CD4-positive, alpha-beta T cell (primary cell): Measurements from ENCODE around the gene AGO4. TPM values are rescaled to one million over a fixed set of nuclear protein-coding genes. Genes with fewer than 3 reads are reported as not detected.

ENCODE experiments used
- ATAC-seq: fragments of 200-7000 bp; cut with Tn5 transposase; one replicate; pipeline ENCODE4 v1.10.0; 2022; ENCODE audit warnings: mild to moderate bottlenecking; ENCODE audit not compliant: poor library complexity
- CTCF ChIA-PET: fragments of 350-600 bp; sonication (Branson Sonifier 250); formaldehyde crosslinking; loops from one replicate; lab custom pipeline; 2021; ENCODE audit warnings: antibody characterized with exemption, inconsistent platforms; lab: Charles Lee
- POLR2A ChIA-PET: fragments of 350-600 bp; sonication (Branson Sonifier 250); formaldehyde crosslinking; loops from one replicate; lab custom pipeline; 2021; ENCODE audit warnings: antibody characterized with exemption, inconsistent platforms; lab: Charles Lee
- DNase-seq, 14 experiments: peaks; one replicate each; pipeline ENCODE4 v3.0.0-alpha.2; 2013 to 2020; ENCODE audit warnings: mixed read lengths in 2 of 14
- H3K27ac ChIP-seq, 2 donors: one replicate each; pipeline versions ENCODE4 v1.5.1 to v1.7.0; 2013; ENCODE audit warnings: low read length in 2 of 2, low read depth in 1 of 2, mild to moderate bottlenecking in 1 of 2
- H3K27me3 ChIP-seq, 2 experiments: 1 replicate in 1 of 2; 2 replicates in 1 of 2; pipeline versions ENCODE4 v1.6.1 to v1.7.0; 2013; ENCODE audit warnings: low read length in 2 of 2, control low read depth in 1 of 2, mild to moderate bottlenecking in 1 of 2, moderate library complexity in 1 of 2; ENCODE audit not compliant: insufficient read depth in 2 of 2, control insufficient read depth in 1 of 2
- H3K36me3 ChIP-seq: one replicate; pipeline ENCODE4 v1.6.1; 2013; ENCODE audit warnings: low read length, control low read depth; ENCODE audit not compliant: insufficient read depth
- H3K4me1 ChIP-seq: one replicate; pipeline ENCODE4 v1.6.1; 2013; ENCODE audit warnings: low read length, control low read depth; ENCODE audit not compliant: insufficient read depth
- H3K4me3 ChIP-seq: one replicate; pipeline ENCODE4 v1.5.1; 2013; ENCODE audit warnings: mild to moderate bottlenecking, low read length, moderate library complexity
- H3K9me3 ChIP-seq, 2 experiments: 1 replicate in 1 of 2; 2 replicates in 1 of 2; pipeline versions ENCODE4 v1.6.1 to v1.7.0; 2013; ENCODE audit warnings: low read length in 2 of 2, mild to moderate bottlenecking in 2 of 2, control low read depth in 1 of 2, moderate library complexity in 1 of 2; ENCODE audit not compliant: control insufficient read depth in 1 of 2, insufficient read depth in 1 of 2
- H3K27ac Mint-ChIP-seq: one replicate; pipeline ENCODE4 v1.8.0; 2020; ENCODE audit warnings: mixed read lengths
- H3K27me3 Mint-ChIP-seq: one replicate; pipeline ENCODE4 v1.8.0; 2021; ENCODE audit warnings: mixed read lengths
- H3K36me3 Mint-ChIP-seq: one replicate; pipeline ENCODE4 v1.8.0; 2021; ENCODE audit warnings: low read depth, mixed read lengths
- H3K4me1 Mint-ChIP-seq: one replicate; pipeline ENCODE4 v1.8.0; 2021; ENCODE audit warnings: low read depth, mixed read lengths
- H3K4me3 Mint-ChIP-seq: one replicate; pipeline ENCODE4 v1.8.0; 2020; ENCODE audit warnings: mild to moderate bottlenecking, mixed read lengths
- H3K9me3 Mint-ChIP-seq: one replicate; pipeline ENCODE4 v1.8.0; 2020; ENCODE audit warnings: mixed read lengths
- CTCF ChIP-seq: fragments of 200-600 bp; IDR thresholded peaks from one replicate; pipeline ENCODE4 v1.8.0; 2022; ENCODE audit warnings: antibody characterized with exemption, mild to moderate bottlenecking
- intact Hi-C, 2 experiments: fragments of 100-400 bp; cut with DNase I in 1 of 2; cut with micrococcal nuclease in 1 of 2; formaldehyde crosslinking; loops; one replicate each; pipeline versions ENCODE4 v1.15.1 to v1.9.0; 2023 to 2025; cut with DNase I, micrococcal nuclease
- total RNA-seq, 174 experiments: library from RNA in 2 of 174; stranded (reverse) in 2 of 174; gene quantifications; one replicate each; pipeline ENCODE4 v1.2.3 and lab custom pipeline; 2021 to 2026

The AGO4 gene
- total RNA-seq, 2 experiments from 2014 or later = 7.4 to 8.1 TPM

DNA sequence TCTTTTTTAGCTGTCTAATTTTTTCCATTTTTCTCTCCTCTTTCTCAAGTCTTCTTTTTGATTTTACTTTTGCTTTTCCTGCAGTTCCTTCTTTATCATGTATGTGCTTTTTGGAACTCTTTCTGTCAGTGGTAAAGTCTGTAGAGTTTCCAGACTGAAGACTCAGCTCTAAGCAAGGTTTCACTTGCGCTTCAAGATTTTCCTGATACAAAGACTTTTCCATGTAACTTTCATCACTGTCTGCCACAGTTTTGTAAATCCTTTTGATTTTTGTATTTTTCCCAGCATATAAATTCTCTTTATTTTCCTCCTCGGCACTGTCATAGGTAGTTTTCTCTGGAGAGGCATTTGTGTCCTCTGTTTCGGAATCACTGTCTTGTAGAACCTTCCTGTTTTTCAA is 43.5 kb upstream of the AGO4 start:
- Histone ChIP-seq H3K27me3 (no peaks in the 10 kb centered on the region), H3K36me3 (no peaks in the 10 kb centered on the region), H3K27ac (no peak overlapping the region), H3K4me1 (peaks cover 9% of the 10 kb centered on the region), H3K4me3 (no peak overlapping the region), H3K9me3 (no peaks in the 10 kb centered on the region)
- CTCF ChIA-PET = interaction anchor here (0.7 kb wide), 1 partner anchor 33 kb away, joined by 3 read pairs; no protein-coding TSS in a partner anchor
- TF ChIP-seq CTCF = no peak
- H3K27me3 Mint-ChIP-seq = no peaks in the 10 kb centered on the region
- no peak overlapping the region for H3K27ac Mint-ChIP-seq
- H3K4me1 Mint-ChIP-seq = peaks cover 14% of the 10 kb centered on the region
- intact Hi-C loops = loop anchor here in 1 of 2 experiments (5.0 to 10.0 kb wide), 2 partner anchors 569 to 892 kb away; partner anchors contain the start of gene SFPQ
- POLR2A ChIA-PET = no interaction called here
- H3K36me3 Mint-ChIP-seq = no peaks in the 10 kb centered on the region
- H3K4me3 Mint-ChIP-seq = no peak overlapping the region
- DNase-seq (no peak), ATAC-seq (no peak)
- H3K9me3 Mint-ChIP-seq = no peaks in the 10 kb centered on the region

GRCh38 chr1:35768350-35769187 is 39.2 kb upstream of the AGO4 start:
- no peaks in the 10 kb centered on the region for H3K36me3 ChIP-seq
- no peak for TF ChIP-seq CTCF
- Mint-ChIP-seq H3K4me1 (peaks cover 13% of the 10 kb centered on the region), H3K36me3 (peaks cover 6% of the 10 kb centered on the region), H3K27ac (peak overlapping the region; percentile 72), H3K4me3 (peak overlapping the region; percentile 87), H3K27me3 (no peaks in the 10 kb centered on the region), H3K9me3 (no peaks in the 10 kb centered on the region)
- H3K4me1 ChIP-seq = peaks cover 13% of the 10 kb centered on the region
- H3K4me3 ChIP-seq = peak overlapping the region; percentile 85
- POLR2A ChIA-PET = interaction anchor here (1.0 to 1.8 kb wide), 11 partner anchors 14 to 392 kb away, joined by 3 to 13 read pairs (median 5); partner anchors contain the start of genes AGO3, KIAA0319L and NCDN
- H3K27me3 ChIP-seq = no peaks in the 10 kb centered on the region
- CTCF ChIA-PET = interaction anchor here (0.6 to 2.6 kb wide), 6 partner anchors 20 to 982 kb away, joined by 3 to 10 read pairs (median 4); no protein-coding TSS in a partner anchor
- no peak for DNase-seq
- peak overlapping the region; percentile 68 to 78 for H3K27ac ChIP-seq
- intact Hi-C loops = loop anchor here in 1 of 2 experiments (5.0 to 10.0 kb wide), 2 partner anchors 126 to 574 kb away; partner anchors contain the start of genes PSMB2 and SFPQ
- no peaks in the 10 kb centered on the region for H3K9me3 ChIP-seq
- no peak for ATAC-seq

DNA sequence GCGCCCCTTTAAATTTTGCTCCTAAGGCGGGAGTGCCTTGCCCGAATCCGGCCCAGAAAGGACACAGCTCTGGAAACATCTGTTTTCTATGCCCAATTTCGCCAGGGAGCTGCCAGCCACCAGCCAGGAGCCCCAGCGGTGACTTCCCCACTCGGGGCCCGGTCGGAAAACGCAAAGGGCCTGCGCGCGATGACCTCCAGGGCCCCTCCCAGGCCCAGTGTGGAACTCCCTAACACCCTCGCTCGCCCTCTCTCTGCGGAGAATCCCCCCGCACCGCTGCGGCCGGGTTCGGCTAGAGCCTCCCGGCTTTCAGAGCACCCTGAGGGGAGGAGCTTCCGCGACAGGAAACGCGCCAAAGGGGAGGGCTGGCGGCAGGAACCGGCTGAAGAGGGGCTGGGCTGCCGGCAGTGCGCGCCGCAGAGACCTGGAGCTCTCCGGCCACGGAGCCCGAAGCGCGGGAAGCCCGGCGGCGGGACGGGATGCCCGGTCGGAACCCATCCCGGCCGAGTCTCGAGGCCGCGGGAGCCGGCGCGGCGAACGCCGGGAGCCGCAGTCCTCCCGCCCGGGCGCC is 38.5 kb upstream of the AGO4 start:
- Histone ChIP-seq H3K27ac (peak overlapping the region; percentile 68 to 78), H3K27me3 (no peaks in the 10 kb centered on the region), H3K9me3 (no peaks in the 10 kb centered on the region), H3K4me3 (peak overlapping the region; percentile 85), H3K36me3 (no peaks in the 10 kb centered on the region), H3K4me1 (peaks cover 13% of the 10 kb centered on the region)
- peak overlapping the region; percentile 97 for H3K4me3 Mint-ChIP-seq
- DNase-seq (peak; percentile 60 to 92 (median 75)), ATAC-seq (peak; percentile 79)
- H3K27me3 Mint-ChIP-seq = no peaks in the 10 kb centered on the region
- H3K36me3 Mint-ChIP-seq = peaks cover 6% of the 10 kb centered on the region
- intact Hi-C loops = loop anchor here in 1 of 2 experiments (5.0 to 10.0 kb wide), 2 partner anchors 127 to 574 kb away; partner anchors contain the start of genes PSMB2 and SFPQ
- H3K4me1 Mint-ChIP-seq = peaks cover 13% of the 10 kb centered on the region
- no peak for TF ChIP-seq CTCF
- POLR2A ChIA-PET = interaction anchor here (0.7 to 1.8 kb wide), 18 partner anchors 10 to 576 kb away, joined by 3 to 13 read pairs (median 4); partner anchors contain the start of genes AGO3, KIAA0319L, NCDN and SFPQ
- peak overlapping the region; percentile 72 for H3K27ac Mint-ChIP-seq
- H3K9me3 Mint-ChIP-seq = no peaks in the 10 kb centered on the region
- CTCF ChIA-PET = interaction anchor here (0.5 to 2.6 kb wide), 6 partner anchors 21 to 983 kb away, joined by 3 to 10 read pairs (median 4); no protein-coding TSS in a partner anchor
